RWPE1 (cell line): ENCODE results near the gene USP21.

Experiments
- CTCF ChIA-PET: fragments of 350-600 bp; sonication (Branson Sonifier 250); formaldehyde crosslinking; extraction: SDS; loops from one replicate; lab custom pipeline; 2021; lab: Yijun Ruan, JAX
- POLR2A ChIA-PET: fragments of 400-600 bp; formaldehyde crosslinking; extraction: SDS; loops from one replicate; lab custom pipeline; 2020; ENCODE audit warnings: antibody characterized with exemption; ENCODE audit not compliant: low non-redundant PET; lab: Yijun Ruan, JAX
- DNase-seq: peaks from one replicate; pipeline ENCODE4 v3.0.0; 2012; ENCODE audit warnings: low spot score
- H3K27ac ChIP-seq: fragments of 450-650 bp; 2 replicates; pipeline ENCODE4 v1.5.1; 2017
- CTCF ChIP-seq: fragments of 450-650 bp; conservative IDR thresholded peaks from 2 replicates; pipeline ENCODE4 v1.5.1; 2017; ENCODE audit warnings: low read depth, mild to moderate bottlenecking

Gene USP21

GRCh38 chr1:161215076-161215475 lies 55.8 kb downstream of the USP21 start, which contains the start of gene FCER1G:
Gene FCER1G (plus strand): TSS chr1:161215295. CDS start chr1:161215322, 27 bp downstream.
- no peak within 1 kb of the TSS for H3K27ac ChIP-seq
- no peak for DNase-seq
- no peak for TF ChIP-seq CTCF
- ChIA-PET POLR2A (no interaction called here), CTCF (interaction anchor here (1.2 kb wide), 1 partner anchor 76 kb away, joined by 4 read pairs; no protein-coding TSS in a partner anchor)
